Upper lobe of right lung (tissue), 1 donor: ENCODE measurements around the gene SLC26A1. TPM values are rescaled to one million over a fixed set of nuclear protein-coding genes. Genes with fewer than 3 reads are reported as not detected.
A peak's percentile ranks its signal among the peaks of the same experiment; 100 is the strongest.

Source experiments
- ATAC-seq: fragments of 200-7000 bp; cut with Tn5 transposase; one replicate; pipeline ENCODE4 v1.9.1; 2020; ENCODE audit warnings: mild to moderate bottlenecking, moderate library complexity
- DNase-seq: peaks from one replicate; pipeline ENCODE4 v3.0.0-alpha.2; 2020
- H3K27ac ChIP-seq: fragments of 200-600 bp; one replicate; pipeline ENCODE4 v1.8.0; 2022
- H3K27me3 ChIP-seq: fragments of 200-600 bp; one replicate; pipeline ENCODE4 v1.8.0; 2022; ENCODE audit warnings: mild to moderate bottlenecking
- H3K36me3 ChIP-seq: fragments of 200-600 bp; one replicate; pipeline ENCODE4 v1.8.0; 2022
- H3K4me1 ChIP-seq: fragments of 200-600 bp; one replicate; pipeline ENCODE4 v1.8.0; 2022
- H3K4me3 ChIP-seq: fragments of 200-600 bp; one replicate; pipeline ENCODE4 v1.8.0; 2022; ENCODE audit warnings: mild to moderate bottlenecking
- H3K9me3 ChIP-seq: fragments of 200-600 bp; one replicate; pipeline ENCODE4 v1.8.0; 2022
- CTCF ChIP-seq: fragments of 200-600 bp; IDR thresholded peaks from one replicate; pipeline ENCODE4 v1.8.0; 2022; ENCODE audit warnings: antibody characterized with exemption
- intact Hi-C: fragments of 100-400 bp; cut with DNase I; formaldehyde crosslinking; loops from one replicate; pipeline ENCODE4 v1.11.0; 2022
- total RNA-seq: library from RNA; stranded (reverse); fragmentation: NEBNext Ultra II Directional; extraction: Animal tissue kit (Norgen Biotek cat#: 25700); gene quantifications from one replicate; pipeline ENCODE4 v1.2.1, GENCODE V29; 2021
- donor health status: DM: no; HTN: yes; CAD: no; lungs with severe emphysema.

The SLC26A1 gene
- total RNA-seq, 1 donor from 2014 or later, result 0.20 TPM

- Histone ChIP-seq H3K4me3 (no peak overlapping the region), H3K27ac (no peak overlapping the region), H3K36me3 (no peaks in the 10 kb centered on the region), H3K27me3 (no peaks in the 10 kb centered on the region), H3K4me1 (peaks cover 31% of the 10 kb centered on the region), H3K9me3 (no peaks in the 10 kb centered on the region)
- intact Hi-C loops, result no loop called here
- ATAC-seq (no peak), DNase-seq (no peak)
- TF ChIP-seq CTCF, result no peak
Observed at GRCh38 chr4:990746-991367, 2.3 kb downstream of the SLC26A1 start.

GRCh38 chr4:989722-990471 is 3.3 kb downstream of the SLC26A1 start:
- intact Hi-C loops, result no loop called here
- no peaks in the 10 kb centered on the region for H3K9me3 ChIP-seq
- ATAC-seq (no peak), DNase-seq (no peak)
- H3K27me3 ChIP-seq, result no peaks in the 10 kb centered on the region
- H3K36me3 ChIP-seq, result no peaks in the 10 kb centered on the region
- H3K27ac ChIP-seq, result no peak overlapping the region
- no peak for TF ChIP-seq CTCF
- no peak overlapping the region for H3K4me3 ChIP-seq
- peaks cover 37% of the 10 kb centered on the region for H3K4me1 ChIP-seq

- H3K9me3 ChIP-seq, result no peaks in the 10 kb centered on the region
- H3K36me3 ChIP-seq, result no peaks in the 10 kb centered on the region
- H3K27me3 ChIP-seq, result no peaks in the 10 kb centered on the region
- no peak overlapping the region for H3K4me3 ChIP-seq
- peaks cover 37% of the 10 kb centered on the region for H3K4me1 ChIP-seq
- no peak for ATAC-seq
- no peak for TF ChIP-seq CTCF
- H3K27ac ChIP-seq, result no peak overlapping the region
- intact Hi-C loops, result no loop called here
- no peak for DNase-seq
Observed at GRCh38 chr4:988726-989721, 4.2 kb downstream of the SLC26A1 start.

- no peaks in the 10 kb centered on the region for H3K36me3 ChIP-seq
- no peaks in the 10 kb centered on the region for H3K9me3 ChIP-seq
- no peak for ATAC-seq
- no peak overlapping the region for H3K27ac ChIP-seq
- TF ChIP-seq CTCF, result no peak
- no peaks in the 10 kb centered on the region for H3K27me3 ChIP-seq
- intact Hi-C loops, result no loop called here
- H3K4me1 ChIP-seq, result peaks cover 31% of the 10 kb centered on the region
- no peak for DNase-seq
- peak overlapping the region; percentile 69 for H3K4me3 ChIP-seq
Observed at GRCh38 chr4:987624-988513, 5.3 kb downstream of the SLC26A1 start.
